Gastrocnemius medialis (tissue), 4 donors: ENCODE data around the gene KCNQ2.

Experiments used
- POLR2A ChIP-seq, 2 donors: fragments of 450-650 bp; IDR thresholded peaks; one replicate each; pipeline ENCODE4 v1.6.1; 2017; ENCODE audit warnings: antibody characterized with exemption in 2 of 2, mild to moderate bottlenecking in 2 of 2, moderate library complexity in 2 of 2
- TF ChIP-seq, protein P1 (sequence below), 5 experiments: fragments of 450-650 bp in 3 of 5; fragments of 200-600 bp in 2 of 5; sonication (generic) in 2 of 5; IDR thresholded peaks in 4 of 5; conservative IDR thresholded peaks in 1 of 5; 1 replicate in 4 of 5; 2 replicates in 1 of 5; pipeline ENCODE4 v1.5.1; 2016 to 2019; ENCODE audit warnings: antibody characterized with exemption in 5 of 5, mild to moderate bottlenecking in 3 of 5, moderate library complexity in 3 of 5

DNA sequence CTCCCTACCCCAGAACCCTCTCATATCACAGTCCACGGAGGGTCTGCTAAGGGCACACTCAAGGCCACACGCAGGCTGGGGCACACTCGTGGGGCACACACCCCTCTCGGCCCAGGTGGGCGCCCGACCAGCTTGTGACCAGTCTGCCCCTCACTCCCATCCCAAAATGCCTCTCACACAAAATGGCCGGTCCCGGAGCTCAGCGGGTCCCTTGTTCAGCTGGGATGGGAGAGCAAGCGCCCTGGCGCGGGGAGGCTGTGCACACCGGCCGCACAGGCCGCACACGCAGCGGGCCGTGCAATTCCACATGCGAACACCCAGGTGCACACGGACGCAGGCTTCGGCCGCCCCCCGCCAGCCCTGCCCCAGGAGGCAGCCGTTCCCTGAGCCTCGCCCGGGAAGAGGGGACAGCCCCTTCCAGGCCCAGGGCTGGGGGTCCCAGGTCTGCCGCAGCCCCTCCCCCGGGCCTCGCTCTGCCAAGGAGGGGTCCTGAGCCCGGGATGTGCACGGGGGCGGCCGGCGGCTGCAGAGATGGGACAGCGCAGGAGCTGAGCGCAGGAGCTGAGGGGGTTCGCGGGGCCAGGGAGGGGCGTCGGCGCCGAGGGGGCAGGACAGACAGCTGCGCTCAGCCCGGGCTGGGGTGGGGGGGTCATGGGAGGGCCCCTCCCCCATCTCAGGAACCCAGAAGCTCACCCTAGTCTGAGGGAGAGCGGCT is 1.3 kb downstream of the KCNQ2 start:
- TF ChIP-seq, protein P1, sequence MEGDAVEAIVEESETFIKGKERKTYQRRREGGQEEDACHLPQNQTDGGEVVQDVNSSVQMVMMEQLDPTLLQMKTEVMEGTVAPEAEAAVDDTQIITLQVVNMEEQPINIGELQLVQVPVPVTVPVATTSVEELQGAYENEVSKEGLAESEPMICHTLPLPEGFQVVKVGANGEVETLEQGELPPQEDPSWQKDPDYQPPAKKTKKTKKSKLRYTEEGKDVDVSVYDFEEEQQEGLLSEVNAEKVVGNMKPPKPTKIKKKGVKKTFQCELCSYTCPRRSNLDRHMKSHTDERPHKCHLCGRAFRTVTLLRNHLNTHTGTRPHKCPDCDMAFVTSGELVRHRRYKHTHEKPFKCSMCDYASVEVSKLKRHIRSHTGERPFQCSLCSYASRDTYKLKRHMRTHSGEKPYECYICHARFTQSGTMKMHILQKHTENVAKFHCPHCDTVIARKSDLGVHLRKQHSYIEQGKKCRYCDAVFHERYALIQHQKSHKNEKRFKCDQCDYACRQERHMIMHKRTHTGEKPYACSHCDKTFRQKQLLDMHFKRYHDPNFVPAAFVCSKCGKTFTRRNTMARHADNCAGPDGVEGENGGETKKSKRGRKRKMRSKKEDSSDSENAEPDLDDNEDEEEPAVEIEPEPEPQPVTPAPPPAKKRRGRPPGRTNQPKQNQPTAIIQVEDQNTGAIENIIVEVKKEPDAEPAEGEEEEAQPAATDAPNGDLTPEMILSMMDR (IDR thresholded peaks at IDR 0.05 in 4 of 5, conservative IDR thresholded peaks at IDR 0.05 in 1 of 5): no peak
- TF ChIP-seq POLR2A (IDR thresholded peaks at IDR 0.05): no peak
